K562 (cell line): ENCODE measurements around the gene SELENOI. TPM values are rescaled to one million over a fixed set of nuclear protein-coding genes. Genes with fewer than 3 reads are reported as not detected.

Experiments
- ATAC-seq: fragments of 200-7000 bp; cut with Tn5 transposase; 3 replicates; pipeline ENCODE4 v1.9.1; 2020; ENCODE audit warnings: moderate library complexity
- BruUV-seq: library from RNA; stranded (reverse); fragments of 400-500 nt; replicated peaks from 2 replicates; lab custom pipeline; 2021; lab: Mats Ljungman, UMichigan
- CTCF ChIA-PET: fragments of 300-600 bp; formaldehyde crosslinking; extraction: SDS; loops from one replicate; lab custom pipeline; 2021; ENCODE audit warnings: low intra/inter-chr PET ratio; lab: Yijun Ruan, JAX
- POLR2A ChIA-PET: fragments of 300-600, 350-650 bp; sonication (Branson Sonifier 250); formaldehyde crosslinking; extraction: SDS; loops from one replicate; lab custom pipeline; 2021; ENCODE audit warnings: antibody characterized with exemption, inconsistent platforms; lab: Yijun Ruan, JAX
- DNase-seq, 4 experiments: peaks; one replicate each; pipeline versions ENCODE4 v3.0.0 to v3.0.0-alpha.2; 2011 to 2018; ENCODE audit warnings: low spot score in 3 of 4, mixed read lengths in 3 of 4; ENCODE audit errors: extremely low read depth in 1 of 4
- FAIRE-seq: peaks from 2 replicates; lab custom pipeline; 2011; peaks lifted over from hg19 to GRCh38; lab: Jason Lieb, UNC
- H2AFZ ChIP-seq: 2 replicates; pipeline ENCODE4 v1.6.0; 2011; ENCODE audit warnings: low read depth, low read length, control low read depth, inconsistent platforms
- H3K27ac ChIP-seq: fragments of 200-600 bp; 3 replicates; pipeline ENCODE4 v1.8.0; 2011; ENCODE audit warnings: low read depth, mild to moderate bottlenecking, control low read depth, inconsistent platforms, low read length, moderate library complexity, mixed read lengths; ENCODE audit errors: extremely low read depth
- H3K27me3 ChIP-seq, 2 experiments: fragments of 300-600 bp in 1 of 2; 2 replicates in 1 of 2; 3 replicates in 1 of 2; pipeline versions ENCODE4 v1.6.0 to v1.8.0; 2011; ENCODE audit warnings: inconsistent platforms in 2 of 2, low read length in 2 of 2, mild to moderate bottlenecking in 1 of 2, mixed read lengths in 1 of 2, moderate library complexity in 1 of 2; ENCODE audit not compliant: control insufficient read depth in 2 of 2, insufficient read depth in 2 of 2
- H3K36me3 ChIP-seq: fragments of 300-600 bp; 3 replicates; pipeline ENCODE4 v1.8.0; 2011; ENCODE audit warnings: mild to moderate bottlenecking, low read length, inconsistent platforms; ENCODE audit not compliant: control insufficient read depth, insufficient read depth
- H3K4me1 ChIP-seq, 2 experiments: fragments of 200-600 bp in 1 of 2; replicated peaks in 1 of 2; 2 replicates in 1 of 2; 3 replicates in 1 of 2; pipeline versions ENCODE4 v1.5.1 to v1.8.0; 2011; ENCODE audit warnings: inconsistent platforms in 2 of 2, low read length in 2 of 2, mild to moderate bottlenecking in 1 of 2, mixed read lengths in 1 of 2, moderate library complexity in 1 of 2; ENCODE audit not compliant: control insufficient read depth in 2 of 2, insufficient read depth in 2 of 2
- H3K4me2 ChIP-seq: 2 replicates; pipeline ENCODE4 v1.6.1; 2011; ENCODE audit warnings: low read length, control low read depth, inconsistent platforms, mixed read lengths; ENCODE audit not compliant: insufficient read depth
- H3K4me3 ChIP-seq: fragments of 200-600 bp; sonication (generic), shearing (Covaris generic); 2 replicates; pipeline ENCODE4 v1.5.1; 2016; ENCODE audit warnings: control low read depth, inconsistent platforms
- H3K79me2 ChIP-seq: fragments of 200-600 bp; 3 replicates; pipeline ENCODE4 v1.8.0; 2011; ENCODE audit warnings: low read length, inconsistent platforms; ENCODE audit not compliant: control insufficient read depth, insufficient read depth
- H3K9ac ChIP-seq, 2 experiments: 2 replicates each; pipeline versions ENCODE4 v1.6.0 to v1.6.1; 2011; ENCODE audit warnings: low read depth in 2 of 2, low read length in 2 of 2, control low read depth in 1 of 2, inconsistent platforms in 1 of 2, mild to moderate bottlenecking in 1 of 2, mixed read lengths in 1 of 2; ENCODE audit not compliant: insufficient read depth in 1 of 2
- H3K9me1 ChIP-seq: one replicate; pipeline ENCODE4 v1.6.0; 2011; ENCODE audit warnings: inconsistent platforms, mild to moderate bottlenecking, low read length, moderate library complexity; ENCODE audit not compliant: control insufficient read depth, insufficient read depth
- H3K9me3 ChIP-seq: replicated peaks from 2 replicates; pipeline ENCODE4 v1.5.1; 2011; ENCODE audit warnings: low read depth, low read length, inconsistent platforms; ENCODE audit not compliant: control insufficient read depth, insufficient read depth
- H4K20me1 ChIP-seq: replicated peaks from 2 replicates; pipeline ENCODE4 v1.6.1; 2011; ENCODE audit warnings: low read length, inconsistent platforms, mixed read lengths; ENCODE audit not compliant: control insufficient read depth, insufficient read depth
- BRCA1 ChIP-seq, 2 experiments: fragments of 450-650 bp in 1 of 2; sonication (generic) in 1 of 2; formaldehyde crosslinking in 1 of 2; IDR thresholded peaks; 2 replicates each; pipeline versions ENCODE4 v1.5.0 to v1.6.1; 2017 to 2020; ENCODE audit warnings: mild to moderate bottlenecking in 1 of 2, missing genetic modification reagents in 1 of 2
- CEBPB ChIP-seq: fragments of 450-650 bp; IDR thresholded peaks from 2 replicates; pipeline ENCODE4 v1.6.1; 2016; ENCODE audit warnings: missing genetic modification characterization, missing compliant biosample characterization
- FOXJ3 ChIP-seq: sonication (generic); formaldehyde crosslinking; IDR thresholded peaks from 2 replicates; pipeline ENCODE4 v1.4.0; 2020; ENCODE audit warnings: mild to moderate bottlenecking, missing genetic modification reagents
- FOXP1 ChIP-seq: sonication (generic); formaldehyde crosslinking; IDR thresholded peaks from 2 replicates; pipeline ENCODE4 v1.8.0; 2022; ENCODE audit warnings: mild to moderate bottlenecking, missing genetic modification reagents
- MLLT1 ChIP-seq, 2 experiments: fragments of 450-650 bp; IDR thresholded peaks; 2 replicates each; pipeline ENCODE4 v1.6.1; 2016
- PRPF4 ChIP-seq: fragments of 200-400 bp; formaldehyde crosslinking; IDR thresholded peaks from one replicate; pipeline ENCODE4 v1.6.1; 2017; ENCODE audit warnings: low read length, low read depth, mild to moderate bottlenecking; ENCODE audit not compliant: insufficient read depth, poor library complexity, severe bottlenecking
- SRF ChIP-seq, 2 experiments: fragments of 250-450, 450-650 bp in 1 of 2; sonication (Bioruptor Pico) in 1 of 2; sonication (generic) in 1 of 2; formaldehyde crosslinking; IDR thresholded peaks; 2 replicates each; pipeline versions ENCODE4 v1.5.0 to v1.5.1; 2020 to 2022; ENCODE audit warnings: mild to moderate bottlenecking in 1 of 2, missing genetic modification reagents in 1 of 2
- TAF7 ChIP-seq: fragments of 450-650 bp; IDR thresholded peaks from 2 replicates; pipeline ENCODE4 v1.6.1; 2016; ENCODE audit warnings: missing genetic modification characterization, missing compliant biosample characterization
- TBP ChIP-seq: optimal IDR thresholded peaks from 2 replicates; pipeline ENCODE3; 2011; ENCODE audit warnings: low read depth, low read length, improper control_type of control experiment
- ZNF217 ChIP-seq: sonication (generic); formaldehyde crosslinking; IDR thresholded peaks from 2 replicates; pipeline ENCODE4 v1.8.0; 2022; ENCODE audit warnings: mild to moderate bottlenecking, missing genetic modification reagents
- ZNF766 ChIP-seq: fragments of 200-800 bp; sonication (Bioruptor generic); conservative IDR thresholded peaks from 2 replicates; pipeline ENCODE4 v1.6.1; 2016; ENCODE audit warnings: missing genetic modification characterization, missing compliant biosample characterization
- WGBS: fragments of 100-300 bp; shearing (Covaris generic); methylation state at CpG from one replicate; pipeline ENCODE4 v1.1.6; 2016; ENCODE audit warnings: low coverage, mixed read lengths; ENCODE audit not compliant: insufficient coverage; ENCODE audit errors: missing lambda C conversion rate; 5-methylcytosine and 5-hydroxymethylcytosine counted together
- in situ Hi-C: fragments of 300-500 bp; cut with MboI; formaldehyde crosslinking; loops from 4 replicates; pipeline ENCODE4 v1.15.0; 2018; ENCODE audit warnings: inconsistent platforms, mixed read lengths
- intact Hi-C: fragments of 100-400 bp; cut with micrococcal nuclease; formaldehyde crosslinking; loops from 2 replicates; pipeline ENCODE4 v1.14.2; 2022
- polyA plus RNA-seq, 8 experiments: library from polyadenylated mRNA; depleted of rRNA in 4 of 8; stranded (reverse) in 5 of 8; unstranded in 3 of 8; fragments of >200 nt; fragmentation: Nextera tagmentation in 2 of 8; fragmentation: Illumina TruSeq in 1 of 8; extraction: Ambion mirVana in 2 of 8; extraction: Trizol in 1 of 8; gene quantifications; 2 replicates each; pipeline versions ENCODE4 v1.2.1 to v1.2.3, GENCODE V29; 2011 to 2014; ENCODE audit warnings: inconsistent platforms in 1 of 8, missing spikeins in 1 of 8
- total RNA-seq, 7 experiments: library from RNA; depleted of rRNA in 6 of 7; stranded (reverse); fragments of >200 nt in 6 of 7; fragmentation: Illumina TruSeq in 2 of 7; extraction: Trizol in 2 of 7; gene quantifications; 2 replicates each; pipeline versions ENCODE4 v1.2.1 to v1.2.3, GENCODE V29; 2011 to 2021; ENCODE audit warnings: low replicate concordance in 1 of 7
- TF ChIP-seq, protein P1 (sequence below), 2 experiments: fragments of 450-650 bp; conservative IDR thresholded peaks; 2 replicates each; pipeline ENCODE4 v1.6.1; 2017; ENCODE audit warnings: mild to moderate bottlenecking in 2 of 2, moderate library complexity in 2 of 2

The SELENOI gene
- total and polyA plus RNA-seq, 9 of the 15 experiments (the other 6 are each of a cell fraction or from before 2014, with no cell fraction given), result 9.6 to 46.9 (median 24.4) TPM

DNA sequence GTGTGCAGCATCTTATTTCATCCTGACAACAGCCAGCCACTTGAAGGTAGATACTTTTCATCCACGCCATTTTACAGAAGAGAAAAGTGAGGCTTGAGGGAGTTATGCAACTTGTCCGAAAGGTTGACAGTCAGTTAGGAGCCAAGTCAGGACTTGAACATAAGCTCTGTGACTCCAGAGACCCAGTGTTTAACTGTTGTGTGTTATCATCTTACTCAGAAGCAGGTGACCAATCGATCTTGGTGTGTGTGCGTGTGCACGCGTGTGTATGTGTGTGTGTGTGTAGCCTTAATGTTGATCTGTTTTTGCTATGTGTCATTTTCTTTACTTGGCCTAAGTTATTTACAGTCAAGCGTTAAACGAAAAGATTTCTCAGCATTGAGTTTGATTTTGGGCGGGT lies 77.8 kb downstream of the SELENOI start:
- no peaks in the 10 kb centered on the region for H3K27me3 ChIP-seq
- no peak for ATAC-seq
- H3K27ac ChIP-seq, result no peak overlapping the region
- no peak overlapping the region for H2AFZ ChIP-seq
- in situ Hi-C loops, result no loop called here
- TF ChIP-seq ZNF217 (CRISPR knock-in tag), result no peak
- TF ChIP-seq CEBPB (tag), result peak; percentile 30; the same call in 1 of the 2 replicates
- H3K9me1 ChIP-seq, result no peaks in the 10 kb centered on the region
- WGBS, result 68% methylated on average over 8 of the region's 9 CpGs
- no peaks in the 10 kb centered on the region; a peak in 1 of 5 replicates for H3K4me1 ChIP-seq
- no peak for FAIRE-seq
- H3K9ac ChIP-seq, result no peak overlapping the region
- no peaks in the 10 kb centered on the region for H4K20me1 ChIP-seq
- H3K36me3 ChIP-seq, result no peaks in the 10 kb centered on the region
- ChIA-PET POLR2A (interaction anchor here (0.7 kb wide), 1 partner anchor 32 kb away, joined by 3 read pairs; no protein-coding TSS in a partner anchor), CTCF (interaction anchor here (0.6 kb wide), 1 partner anchor 1967 kb away, joined by 5 read pairs; no protein-coding TSS in a partner anchor)
- no peak overlapping the region for H3K4me3 ChIP-seq
- DNase-seq, result no peak
- no peak overlapping the region for H3K4me2 ChIP-seq
- intact Hi-C loops, result no loop called here
- H3K79me2 ChIP-seq, result no peaks in the 10 kb centered on the region
- H3K9me3 ChIP-seq, result no peaks in the 10 kb centered on the region
- no TSS peak for BruUV-seq

DNA sequence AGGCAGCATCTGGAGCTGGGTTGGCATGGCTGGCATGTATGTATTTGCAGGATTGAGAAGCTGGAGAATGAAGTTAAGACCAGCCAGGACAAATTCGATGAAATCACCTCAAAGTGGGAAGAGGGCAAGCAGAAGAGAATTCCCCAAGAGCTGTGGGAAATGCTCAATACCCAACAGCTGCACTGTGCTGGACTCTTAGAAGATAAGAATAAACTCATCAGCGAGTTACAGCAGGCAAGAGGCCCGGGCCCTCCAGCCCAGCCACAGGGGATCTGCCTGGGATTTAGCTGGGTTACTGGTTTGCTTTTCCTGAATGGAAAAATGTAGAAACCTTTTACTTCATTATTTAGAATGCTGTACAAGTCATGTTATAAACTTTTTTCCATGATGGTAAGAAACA lies 78.3 kb downstream of the SELENOI start:
- peak; percentile 46; the same call in 1 of the 3 replicates for ATAC-seq
- POLR2A ChIA-PET, result no interaction called here
- H3K4me3 ChIP-seq, result no peak overlapping the region
- H3K79me2 ChIP-seq, result no peaks in the 10 kb centered on the region
- H4K20me1 ChIP-seq, result no peaks in the 10 kb centered on the region
- no peaks in the 10 kb centered on the region for H3K27me3 ChIP-seq
- WGBS, result 6% methylated on average over 3 of the region's 3 CpGs
- TF ChIP-seq FOXP1 (CRISPR knock-in tag), result no peak
- TF ChIP-seq SRF (CRISPR knock-in tag; IDR thresholded peaks at IDR 0.05), result no peak
- no peak for TF ChIP-seq MLLT1 (IDR thresholded peaks at IDR 0.05)
- TF ChIP-seq, protein P1, sequence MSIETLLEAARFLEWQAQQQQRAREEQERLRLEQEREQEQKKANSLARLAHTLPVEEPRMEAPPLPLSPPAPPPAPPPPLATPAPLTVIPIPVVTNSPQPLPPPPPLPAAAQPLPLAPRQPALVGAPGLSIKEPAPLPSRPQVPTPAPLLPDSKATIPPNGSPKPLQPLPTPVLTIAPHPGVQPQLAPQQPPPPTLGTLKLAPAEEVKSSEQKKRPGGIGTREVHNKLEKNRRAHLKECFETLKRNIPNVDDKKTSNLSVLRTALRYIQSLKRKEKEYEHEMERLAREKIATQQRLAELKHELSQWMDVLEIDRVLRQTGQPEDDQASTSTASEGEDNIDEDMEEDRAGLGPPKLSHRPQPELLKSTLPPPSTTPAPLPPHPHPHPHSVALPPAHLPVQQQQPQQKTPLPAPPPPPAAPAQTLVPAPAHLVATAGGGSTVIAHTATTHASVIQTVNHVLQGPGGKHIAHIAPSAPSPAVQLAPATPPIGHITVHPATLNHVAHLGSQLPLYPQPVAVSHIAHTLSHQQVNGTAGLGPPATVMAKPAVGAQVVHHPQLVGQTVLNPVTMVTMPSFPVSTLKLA (conservative IDR thresholded peaks at IDR 0.05), result no peak
- no peak for TF ChIP-seq PRPF4
- no peak for TF ChIP-seq ZNF766 (CRISPR knock-in tag)
- no peak for TF ChIP-seq FOXJ3 (CRISPR knock-in tag)
- TF ChIP-seq BRCA1 (IDR thresholded peaks at IDR 0.05), result no peak
- TF ChIP-seq BRCA1 (CRISPR knock-in tag; IDR thresholded peaks at IDR 0.05), result no peak
- no peak for TF ChIP-seq TBP
- no peak for TF ChIP-seq TAF7
- TF ChIP-seq, all 486 proteins: peak for 0
- Histone ChIP-seq H3K9me1 (no peaks in the 10 kb centered on the region), H3K4me2 (no peak overlapping the region), H3K4me1 (no peaks in the 10 kb centered on the region; a peak in 1 of 5 replicates), H2AFZ (no peak overlapping the region), H3K9ac (no peak overlapping the region), H3K9me3 (no peaks in the 10 kb centered on the region), H3K27ac (no peak overlapping the region), H3K36me3 (no peaks in the 10 kb centered on the region)
- intact Hi-C loops, result no loop called here
- in situ Hi-C loops, result no loop called here
- FAIRE-seq (no peak), DNase-seq (no peak)
- no TSS peak for BruUV-seq
- CTCF ChIA-PET, result interaction anchor here (0.6 kb wide), 1 partner anchor 1967 kb away, joined by 5 read pairs; no protein-coding TSS in a partner anchor
